Measurements from ENCODE around the gene PANK4. TPM values are rescaled to one million over a fixed set of nuclear protein-coding genes. Genes with fewer than 3 reads are reported as not detected.

PANK4 gene
- total RNA-seq, 3 donors from 2014 or later, result 16.5 to 32.8 (median 31.3) TPM

DNA sequence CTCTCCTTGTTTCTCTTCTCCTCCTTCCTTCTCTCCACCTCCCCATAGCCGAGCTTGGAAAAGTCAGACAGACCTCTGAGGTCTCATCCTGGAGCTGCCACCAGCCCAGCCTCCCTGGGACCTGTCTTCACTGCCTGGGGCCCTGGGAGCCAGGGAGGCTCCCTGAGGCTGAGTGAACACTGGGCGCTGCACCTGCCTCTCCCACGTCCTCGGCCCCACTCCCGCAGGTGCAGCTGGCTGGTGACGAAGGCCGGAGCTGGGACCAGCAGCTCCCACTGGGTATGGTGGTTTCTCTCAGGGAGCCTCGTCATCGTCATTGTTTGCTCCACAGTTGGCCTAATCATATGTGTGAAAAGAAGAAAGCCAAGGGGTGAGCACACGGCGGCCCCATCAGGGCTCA, 35.0 kb upstream of the PANK4 start:
- TF ChIP-seq, protein P1, sequence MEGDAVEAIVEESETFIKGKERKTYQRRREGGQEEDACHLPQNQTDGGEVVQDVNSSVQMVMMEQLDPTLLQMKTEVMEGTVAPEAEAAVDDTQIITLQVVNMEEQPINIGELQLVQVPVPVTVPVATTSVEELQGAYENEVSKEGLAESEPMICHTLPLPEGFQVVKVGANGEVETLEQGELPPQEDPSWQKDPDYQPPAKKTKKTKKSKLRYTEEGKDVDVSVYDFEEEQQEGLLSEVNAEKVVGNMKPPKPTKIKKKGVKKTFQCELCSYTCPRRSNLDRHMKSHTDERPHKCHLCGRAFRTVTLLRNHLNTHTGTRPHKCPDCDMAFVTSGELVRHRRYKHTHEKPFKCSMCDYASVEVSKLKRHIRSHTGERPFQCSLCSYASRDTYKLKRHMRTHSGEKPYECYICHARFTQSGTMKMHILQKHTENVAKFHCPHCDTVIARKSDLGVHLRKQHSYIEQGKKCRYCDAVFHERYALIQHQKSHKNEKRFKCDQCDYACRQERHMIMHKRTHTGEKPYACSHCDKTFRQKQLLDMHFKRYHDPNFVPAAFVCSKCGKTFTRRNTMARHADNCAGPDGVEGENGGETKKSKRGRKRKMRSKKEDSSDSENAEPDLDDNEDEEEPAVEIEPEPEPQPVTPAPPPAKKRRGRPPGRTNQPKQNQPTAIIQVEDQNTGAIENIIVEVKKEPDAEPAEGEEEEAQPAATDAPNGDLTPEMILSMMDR (IDR thresholded peaks at IDR 0.05), result no peak
- TF ChIP-seq POLR2AphosphoS5 (IDR thresholded peaks at IDR 0.05) (no peak), POLR2A (IDR thresholded peaks at IDR 0.05) (no peak)
- Histone ChIP-seq H3K36me3 (no peaks in the 10 kb centered on the region), H3K4me3 (no peak overlapping the region), H3K4me1 (peaks cover 9 to 12% of the 10 kb centered on the region in 2 donors), H3K27ac (no peak overlapping the region), H3K27me3 (peaks cover 0 to 4% of the 10 kb centered on the region in 2 donors), H3K9me3 (no peaks in the 10 kb centered on the region)
- DNase-seq (ENCODE audit: low spot score in 2 of 2), result no peak
- intact Hi-C loops (cut with DNase I; ENCODE audit: low total_unique reads), result no loop called here

DNA sequence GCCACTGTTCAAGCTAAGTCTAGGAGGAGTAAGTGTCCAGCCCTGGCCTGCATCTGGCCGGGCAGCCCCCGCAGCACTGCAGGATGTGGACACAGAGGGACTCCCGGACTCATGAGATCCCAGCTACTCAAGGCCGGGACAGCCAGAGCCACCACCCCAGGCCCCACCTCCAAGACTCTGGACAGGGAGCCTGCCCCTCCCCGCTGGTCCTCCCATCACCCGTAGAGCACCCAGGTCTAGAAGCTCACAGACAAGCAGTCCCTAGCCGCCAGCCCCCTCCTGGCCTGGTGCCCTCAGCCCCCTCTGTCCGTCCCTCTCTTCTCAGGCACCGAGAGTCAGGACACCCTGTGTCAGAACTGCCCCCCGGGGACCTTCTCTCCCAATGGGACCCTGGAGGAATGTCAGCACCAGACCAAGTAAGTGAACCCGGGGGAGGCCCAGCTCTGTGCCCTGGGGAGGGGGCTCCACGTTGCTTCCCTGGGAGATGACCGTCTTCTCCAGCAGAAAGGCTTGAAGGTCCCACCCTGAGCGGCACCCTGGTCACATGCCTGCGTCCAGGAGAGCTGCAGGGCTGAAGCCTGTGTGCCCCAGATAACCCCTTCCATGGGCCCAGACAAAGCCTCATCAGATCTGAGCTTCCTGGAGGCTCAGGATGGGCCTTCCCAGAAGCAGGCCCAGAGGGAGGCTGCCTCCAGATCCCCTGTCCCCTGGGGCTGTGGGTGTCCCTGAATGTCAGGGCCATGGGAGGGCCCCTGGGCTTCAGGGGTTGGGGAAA, 34.1 kb upstream of the PANK4 start:
- Histone ChIP-seq H3K4me3 (no peak overlapping the region), H3K4me1 (peaks cover 10 to 13% of the 10 kb centered on the region in 2 donors), H3K9me3 (no peaks in the 10 kb centered on the region), H3K27me3 (no peaks in the 10 kb centered on the region), H3K27ac (no peak overlapping the region), H3K36me3 (no peaks in the 10 kb centered on the region)
- intact Hi-C loops (cut with DNase I; ENCODE audit: low total_unique reads), result no loop called here
- TF ChIP-seq, protein P1 (IDR thresholded peaks at IDR 0.05), result no peak
- TF ChIP-seq POLR2AphosphoS5 (IDR thresholded peaks at IDR 0.05) (no peak), POLR2A (IDR thresholded peaks at IDR 0.05) (no peak)
- DNase-seq (ENCODE audit: low spot score in 2 of 2), result no peak

GRCh38 chr1:2559509-2560298, 33.3 kb upstream of the PANK4 start:
- Histone ChIP-seq H3K4me3 (no peak overlapping the region), H3K9me3 (no peaks in the 10 kb centered on the region), H3K4me1 (peaks cover 15 to 19% of the 10 kb centered on the region in 2 donors), H3K27ac (no peak overlapping the region), H3K27me3 (no peaks in the 10 kb centered on the region), H3K36me3 (no peaks in the 10 kb centered on the region)
- DNase-seq (ENCODE audit: low spot score in 2 of 2), result no peak
- intact Hi-C loops (cut with DNase I; ENCODE audit: low total_unique reads), result no loop called here
- TF ChIP-seq, protein P1 (IDR thresholded peaks at IDR 0.05), result no peak
- TF ChIP-seq POLR2AphosphoS5 (IDR thresholded peaks at IDR 0.05) (no peak), POLR2A (IDR thresholded peaks at IDR 0.05) (no peak)

GRCh38 chr1:2558861-2559260, 32.5 kb upstream of the PANK4 start:
- intact Hi-C loops (cut with DNase I; ENCODE audit: low total_unique reads), result no loop called here
- TF ChIP-seq, protein P1 (IDR thresholded peaks at IDR 0.05), result no peak
- no peak for TF ChIP-seq POLR2AphosphoS5 (IDR thresholded peaks at IDR 0.05)
- no peak for TF ChIP-seq POLR2A (IDR thresholded peaks at IDR 0.05)
- Histone ChIP-seq H3K9me3 (no peaks in the 10 kb centered on the region), H3K36me3 (no peaks in the 10 kb centered on the region), H3K4me3 (no peak overlapping the region), H3K27ac (no peak overlapping the region), H3K4me1 (peaks cover 15 to 19% of the 10 kb centered on the region in 2 donors), H3K27me3 (no peaks in the 10 kb centered on the region)
- no peak for DNase-seq (ENCODE audit: low spot score in 2 of 2)

- H3K4me3 ChIP-seq, result no peak overlapping the region
- H3K36me3 ChIP-seq, result no peaks in the 10 kb centered on the region
- no peaks in the 10 kb centered on the region for H3K27me3 ChIP-seq
- DNase-seq (ENCODE audit: low spot score in 2 of 2), result no peak
- intact Hi-C loops (cut with DNase I; ENCODE audit: low total_unique reads), result no loop called here
- H3K4me1 ChIP-seq, result peaks cover 15 to 19% of the 10 kb centered on the region in 2 donors
- TF ChIP-seq, protein P1 (IDR thresholded peaks at IDR 0.05), result no peak
- TF ChIP-seq POLR2A (IDR thresholded peaks at IDR 0.05) (no peak), POLR2AphosphoS5 (IDR thresholded peaks at IDR 0.05) (no peak)
- H3K27ac ChIP-seq, result no peak overlapping the region
- H3K9me3 ChIP-seq, result no peaks in the 10 kb centered on the region
Observed at GRCh38 chr1:2558420-2558819, 32.0 kb upstream of the PANK4 start.
